HG02840 (cell line): Measurements from ENCODE around the gene PDLIM5.

ENCODE experiments used
- ATAC-seq: cut with Tn5 transposase; IDR thresholded peaks from one replicate; pipeline ENCODE4 v1.9.1; 2021; ENCODE audit warnings: mild to moderate bottlenecking, moderate library complexity, moderate number of reproducible peaks; ENCODE audit not compliant: unreplicated experiment, low FRiP score

Gene PDLIM5

DNA sequence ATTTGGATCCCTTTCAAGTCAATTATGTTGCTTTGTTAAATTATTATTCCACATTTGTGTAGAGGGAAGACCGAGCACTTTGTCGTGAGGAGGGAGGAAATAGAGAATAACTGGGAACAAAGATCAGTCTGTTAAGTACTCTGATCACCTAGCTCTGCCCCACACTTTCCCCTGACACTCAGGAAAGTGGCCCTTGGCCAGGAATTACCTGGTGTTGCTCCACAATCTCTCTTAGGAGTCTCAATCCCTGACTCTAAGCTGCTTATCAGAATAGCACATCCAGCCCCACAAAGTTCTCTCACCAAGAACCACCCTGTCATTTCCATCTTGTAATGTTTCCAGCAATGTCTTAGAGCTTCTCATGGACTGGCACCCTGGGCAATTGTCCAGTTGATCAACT lies 222.2 kb downstream of the PDLIM5 start:
- ATAC-seq = no peak

GRCh38 chr4:94676970-94677369 lies 225.2 kb downstream of the PDLIM5 start:
- ATAC-seq = no peak

GRCh38 chr4:94678896-94679295 lies 227.2 kb downstream of the PDLIM5 start:
- ATAC-seq = no peak

DNA sequence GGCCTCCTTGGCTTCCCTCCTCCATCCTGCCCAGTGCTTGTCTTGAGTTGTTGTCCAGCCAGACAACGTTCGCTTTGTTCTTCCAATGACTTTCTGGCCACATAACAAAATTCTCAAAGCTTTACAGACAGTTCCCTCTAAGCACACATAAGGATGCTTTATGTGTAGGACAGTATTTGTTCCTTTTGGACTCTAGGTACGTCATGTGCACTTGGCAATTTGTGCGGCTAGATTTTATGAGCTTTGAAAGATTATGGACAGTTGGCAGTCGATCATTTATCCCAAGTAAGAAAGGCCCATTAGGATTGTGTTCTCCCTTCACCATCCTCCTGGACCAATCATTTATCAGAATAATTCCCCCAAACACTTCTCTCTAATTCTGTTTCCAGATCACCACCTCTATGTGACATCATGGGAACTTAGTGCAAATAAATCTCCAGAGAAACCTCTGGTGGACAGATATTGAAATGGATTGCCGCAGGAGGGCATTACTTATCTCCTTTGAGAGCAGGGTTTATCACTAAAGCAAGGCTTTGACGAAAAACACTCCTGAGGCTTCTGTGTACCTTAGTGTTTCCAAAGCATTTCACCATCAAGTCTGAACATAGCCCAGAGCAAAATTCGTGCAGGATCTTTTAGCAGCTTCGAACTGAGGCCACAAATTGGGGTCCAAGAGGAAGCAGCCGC lies 228.6 kb downstream of the PDLIM5 start:
- ATAC-seq = no peak

GRCh38 chr4:94686086-94686485 lies 234.3 kb downstream of the PDLIM5 start:
- ATAC-seq = no peak

- ATAC-seq = no peak
Measured at GRCh38 chr4:94689155-94689860, 237.6 kb downstream of the PDLIM5 start.

DNA sequence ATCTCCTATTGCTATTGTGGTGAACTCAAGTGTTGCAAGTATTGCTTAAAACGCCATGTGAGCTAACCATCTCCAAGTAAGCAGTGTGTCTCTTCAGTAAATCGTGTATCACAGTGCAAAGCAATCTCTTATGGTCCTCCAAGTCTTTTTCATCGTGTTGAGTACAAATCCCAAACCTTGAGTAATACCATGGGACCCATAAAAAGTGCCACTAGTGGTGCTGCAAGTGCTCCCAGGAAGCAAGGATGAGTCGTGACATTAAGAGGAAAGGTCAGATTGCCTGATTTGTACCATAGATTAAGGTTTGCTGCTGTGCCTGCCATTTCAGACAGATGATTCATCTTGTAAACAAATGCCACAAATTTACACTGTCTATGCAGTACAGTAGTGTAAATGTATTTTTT lies 239.1 kb downstream of the PDLIM5 start:
- no peak for ATAC-seq

DNA sequence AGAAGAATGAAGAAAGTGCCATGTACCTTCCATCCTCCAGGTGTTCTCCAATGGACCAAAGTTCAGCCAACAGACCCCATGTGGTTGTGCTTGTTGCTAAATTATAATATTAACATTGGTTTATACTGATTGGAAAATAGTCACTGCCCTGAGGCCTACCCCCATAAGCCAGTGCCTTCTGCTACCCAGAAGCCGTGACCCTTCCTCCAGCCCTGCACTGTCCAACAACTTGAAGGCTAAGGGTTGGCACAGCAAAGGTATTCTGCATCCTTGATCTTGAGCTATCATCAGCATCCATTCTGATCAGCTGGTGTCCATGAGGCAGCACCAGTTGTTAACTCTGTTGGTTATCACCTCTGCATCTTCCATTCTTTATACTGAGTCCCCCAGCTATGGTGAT lies 239.8 kb downstream of the PDLIM5 start:
- ATAC-seq = no peak

- no peak for ATAC-seq
Measured at GRCh38 chr4:94695384-94695783, 243.6 kb downstream of the PDLIM5 start.

DNA sequence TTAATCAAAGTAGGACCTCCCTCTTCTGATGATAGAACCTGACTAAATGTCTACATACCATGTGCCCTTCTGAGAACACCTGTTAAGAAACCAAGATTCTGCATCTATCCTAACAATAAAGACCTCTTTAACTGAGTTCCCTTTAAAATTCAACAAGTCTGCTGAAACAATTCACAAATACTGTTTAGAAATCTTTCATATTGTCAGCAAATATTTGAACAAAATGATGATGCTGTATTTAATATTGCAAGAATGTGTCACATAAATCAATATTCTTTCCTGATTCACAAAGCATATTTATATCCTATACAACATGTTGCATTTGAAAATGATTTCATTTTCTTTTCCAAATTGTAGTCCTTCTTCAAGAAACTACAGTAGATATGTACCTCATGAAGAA lies 246.4 kb downstream of the PDLIM5 start:
- ATAC-seq = no peak

- no peak for ATAC-seq
Measured at GRCh38 chr4:94700298-94700697, 248.6 kb downstream of the PDLIM5 start.

DNA sequence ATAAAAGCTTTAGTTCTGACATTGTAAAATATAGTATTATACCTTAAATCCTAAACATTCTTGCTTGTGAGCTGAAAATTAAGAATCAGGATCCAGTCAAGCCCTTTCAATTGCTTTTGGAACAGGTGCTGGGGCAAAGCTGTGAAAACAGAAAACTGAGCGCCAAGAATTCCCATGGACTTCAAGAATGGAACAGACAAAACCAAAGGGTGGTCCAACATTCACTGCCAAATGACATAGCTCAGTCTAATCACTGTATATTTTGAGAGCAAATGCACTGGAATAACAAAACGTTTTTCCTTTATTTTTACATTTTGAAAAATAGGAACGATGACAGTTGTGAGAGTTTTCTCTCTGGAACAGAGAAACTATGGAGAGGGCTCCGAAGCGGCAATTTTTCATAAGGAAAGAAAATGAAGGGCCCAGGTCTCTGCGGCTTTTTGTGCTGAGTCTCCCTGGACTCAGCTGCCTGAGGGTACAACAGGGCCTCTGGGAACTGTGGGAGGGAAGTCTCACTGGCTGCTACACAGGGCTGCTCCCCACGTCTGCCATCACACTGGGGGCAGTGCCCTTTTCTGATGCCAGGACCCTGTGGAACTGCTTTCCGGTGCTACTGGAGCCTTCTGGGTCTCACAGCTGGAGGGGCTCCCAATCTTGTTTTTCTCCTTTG lies 250.0 kb downstream of the PDLIM5 start:
- no peak for ATAC-seq

DNA sequence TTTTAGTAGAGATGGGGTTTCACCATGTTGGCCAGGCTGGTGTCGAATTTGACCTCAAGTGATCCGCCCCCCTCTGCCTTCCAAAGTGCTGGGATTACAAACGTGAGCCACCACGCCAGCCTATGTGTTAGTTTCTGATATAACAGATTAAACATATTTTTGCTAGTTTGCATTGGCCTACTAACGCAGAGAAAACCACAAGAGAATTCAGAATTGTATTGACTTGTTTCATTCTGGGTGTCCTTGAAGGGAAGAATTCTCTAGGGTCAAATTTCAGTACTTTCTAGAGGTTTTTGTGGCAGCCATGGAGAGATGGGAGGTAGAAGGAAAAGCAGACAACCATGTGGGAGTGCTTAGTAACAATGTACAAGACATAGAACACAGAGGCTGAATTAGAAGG lies 259.9 kb downstream of the PDLIM5 start:
- ATAC-seq = no peak

- no peak for ATAC-seq
Measured at GRCh38 chr4:94714365-94715160, 262.8 kb downstream of the PDLIM5 start.

GRCh38 chr4:94715726-94716125 lies 264.0 kb downstream of the PDLIM5 start:
- ATAC-seq = no peak
